ENCODE measurements around the gene TTC7B.
A peak's percentile ranks its signal among the peaks of the same experiment; 100 is the strongest.

Gene TTC7B

GRCh38 chr14:90573385-90574105, 242.7 kb downstream of the TTC7B start:
- no peak overlapping the region for H3K27ac ChIP-seq (ENCODE audit: low read depth, low read length)
- H3K9me3 ChIP-seq (ENCODE audit: control insufficient read depth, insufficient read depth, low read length) = no peaks in the 10 kb centered on the region
- H3K27me3 ChIP-seq (ENCODE audit: control insufficient read depth, insufficient read depth, low read length) = no peaks in the 10 kb centered on the region
- no peak overlapping the region for H3K4me3 ChIP-seq (ENCODE audit: low read depth, low read length)
- H3K9ac ChIP-seq (ENCODE audit: low read depth, low read length) = no peak overlapping the region
- H3K36me3 ChIP-seq (ENCODE audit: control insufficient read depth, insufficient read depth, low read length) = no peaks in the 10 kb centered on the region
- peaks cover 34% of the 10 kb centered on the region for H3K4me1 ChIP-seq (ENCODE audit: control insufficient read depth, insufficient read depth, low read length)

- Histone ChIP-seq H3K9ac (ENCODE audit: low read depth, low read length) (no peak overlapping the region), H3K4me3 (ENCODE audit: low read depth, low read length) (no peak overlapping the region), H3K36me3 (ENCODE audit: control insufficient read depth, insufficient read depth, low read length) (no peaks in the 10 kb centered on the region), H3K9me3 (ENCODE audit: control insufficient read depth, insufficient read depth, low read length) (no peaks in the 10 kb centered on the region), H3K27ac (ENCODE audit: low read depth, low read length) (no peak overlapping the region), H3K4me1 (ENCODE audit: control insufficient read depth, insufficient read depth, low read length) (peaks cover 43% of the 10 kb centered on the region), H3K27me3 (ENCODE audit: control insufficient read depth, insufficient read depth, low read length) (no peaks in the 10 kb centered on the region)
Observed at GRCh38 chr14:90572441-90573150, 243.6 kb downstream of the TTC7B start.

GRCh38 chr14:90571149-90571947, 244.9 kb downstream of the TTC7B start:
- Histone ChIP-seq H3K4me1 (ENCODE audit: control insufficient read depth, insufficient read depth, low read length) (peaks cover 37% of the 10 kb centered on the region), H3K27me3 (ENCODE audit: control insufficient read depth, insufficient read depth, low read length) (no peaks in the 10 kb centered on the region), H3K4me3 (ENCODE audit: low read depth, low read length) (no peak overlapping the region), H3K9me3 (ENCODE audit: control insufficient read depth, insufficient read depth, low read length) (no peaks in the 10 kb centered on the region), H3K9ac (ENCODE audit: low read depth, low read length) (no peak overlapping the region), H3K27ac (ENCODE audit: low read depth, low read length) (no peak overlapping the region), H3K36me3 (ENCODE audit: control insufficient read depth, insufficient read depth, low read length) (no peaks in the 10 kb centered on the region)

GRCh38 chr14:90570461-90570860, 245.8 kb downstream of the TTC7B start:
- H3K9ac ChIP-seq (ENCODE audit: low read depth, low read length) = no peak overlapping the region
- H3K9me3 ChIP-seq (ENCODE audit: control insufficient read depth, insufficient read depth, low read length) = no peaks in the 10 kb centered on the region
- no peaks in the 10 kb centered on the region for H3K36me3 ChIP-seq (ENCODE audit: control insufficient read depth, insufficient read depth, low read length)
- H3K4me1 ChIP-seq (ENCODE audit: control insufficient read depth, insufficient read depth, low read length) = peaks cover 28% of the 10 kb centered on the region
- H3K27ac ChIP-seq (ENCODE audit: low read depth, low read length) = no peak overlapping the region
- H3K27me3 ChIP-seq (ENCODE audit: control insufficient read depth, insufficient read depth, low read length) = no peaks in the 10 kb centered on the region
- H3K4me3 ChIP-seq (ENCODE audit: low read depth, low read length) = no peak overlapping the region

DNA sequence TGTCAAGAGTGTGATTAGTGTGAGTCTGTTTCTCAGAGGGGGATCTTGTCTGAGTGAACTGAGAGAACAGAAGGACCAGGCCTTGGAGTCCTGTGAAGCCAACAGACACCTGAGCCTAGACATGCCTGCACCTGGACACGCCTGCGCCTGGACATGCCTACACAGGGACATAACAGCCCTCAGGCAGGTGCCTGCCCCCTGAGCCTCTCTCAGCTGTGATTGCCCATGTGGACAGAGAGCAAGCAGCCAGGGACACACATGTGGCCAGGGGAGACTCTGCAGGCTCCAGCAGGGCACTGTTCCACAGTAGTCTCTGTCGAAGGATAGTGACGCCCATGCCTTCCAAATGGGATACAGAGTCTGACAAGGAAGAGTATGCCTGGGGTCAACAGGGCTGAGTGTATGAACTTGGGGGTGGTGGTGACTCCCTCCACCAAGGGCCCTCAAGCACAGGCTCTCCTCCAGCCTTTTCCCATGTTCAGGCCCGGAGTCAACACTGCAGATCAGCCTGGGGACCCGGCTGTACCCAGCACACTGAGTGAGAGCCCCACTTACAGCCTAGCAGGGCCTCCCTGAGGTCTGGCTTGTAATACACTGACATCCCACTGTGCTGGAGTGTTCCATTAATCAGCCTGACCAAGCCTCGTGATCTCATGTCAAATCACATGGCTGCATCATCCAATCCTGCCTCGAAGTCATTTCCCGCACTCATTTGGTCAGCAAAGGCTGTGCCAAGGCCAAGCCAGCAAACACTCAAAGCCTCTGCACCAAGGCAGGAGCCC, 246.4 kb downstream of the TTC7B start:
- no peak overlapping the region for H3K4me3 ChIP-seq (ENCODE audit: low read depth, low read length)
- H3K9me3 ChIP-seq (ENCODE audit: control insufficient read depth, insufficient read depth, low read length) = no peaks in the 10 kb centered on the region
- H3K9ac ChIP-seq (ENCODE audit: low read depth, low read length) = no peak overlapping the region
- H3K27ac ChIP-seq (ENCODE audit: low read depth, low read length) = no peak overlapping the region
- no peaks in the 10 kb centered on the region for H3K36me3 ChIP-seq (ENCODE audit: control insufficient read depth, insufficient read depth, low read length)
- H3K4me1 ChIP-seq (ENCODE audit: control insufficient read depth, insufficient read depth, low read length) = peaks cover 21% of the 10 kb centered on the region
- H3K27me3 ChIP-seq (ENCODE audit: control insufficient read depth, insufficient read depth, low read length) = no peaks in the 10 kb centered on the region

GRCh38 chr14:90569201-90569600, 247.0 kb downstream of the TTC7B start:
- Histone ChIP-seq H3K27me3 (ENCODE audit: control insufficient read depth, insufficient read depth, low read length) (no peaks in the 10 kb centered on the region), H3K4me1 (ENCODE audit: control insufficient read depth, insufficient read depth, low read length) (peaks cover 15% of the 10 kb centered on the region), H3K9me3 (ENCODE audit: control insufficient read depth, insufficient read depth, low read length) (no peaks in the 10 kb centered on the region)

DNA sequence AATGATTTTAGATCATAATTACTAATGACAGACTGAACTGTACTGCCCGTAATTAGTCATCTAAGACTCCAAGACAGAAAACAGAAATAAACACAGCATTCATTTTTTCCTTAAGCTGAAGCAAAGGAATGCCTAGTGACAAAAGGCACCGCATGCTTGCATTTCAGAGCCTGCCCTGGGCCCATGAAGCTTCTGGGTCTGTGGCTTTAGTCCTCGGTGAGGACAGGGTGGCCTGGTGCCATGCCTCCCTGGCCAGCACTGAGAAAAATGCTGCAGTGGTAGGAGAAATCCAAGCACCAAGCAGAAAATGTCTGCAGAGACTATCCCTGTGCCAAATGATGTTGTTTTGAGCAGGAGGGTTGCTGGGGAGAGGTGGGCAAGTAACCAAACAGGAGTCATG, 247.8 kb downstream of the TTC7B start:
- H3K9ac ChIP-seq (ENCODE audit: low read depth, low read length) = no peak overlapping the region
- H3K4me1 ChIP-seq (ENCODE audit: control insufficient read depth, insufficient read depth, low read length) = peaks cover 14% of the 10 kb centered on the region
- H3K4me3 ChIP-seq (ENCODE audit: low read depth, low read length) = no peak overlapping the region
- peak overlapping the region; percentile 2 for H3K27ac ChIP-seq (ENCODE audit: low read depth, low read length)
- H3K27me3 ChIP-seq (ENCODE audit: control insufficient read depth, insufficient read depth, low read length) = no peaks in the 10 kb centered on the region
- H3K9me3 ChIP-seq (ENCODE audit: control insufficient read depth, insufficient read depth, low read length) = no peaks in the 10 kb centered on the region
- H3K36me3 ChIP-seq (ENCODE audit: control insufficient read depth, insufficient read depth, low read length) = no peaks in the 10 kb centered on the region

More at GRCh38 chr14:90569201-90569600, 247.0 kb downstream of the TTC7B start:
- H3K4me3 ChIP-seq (ENCODE audit: low read depth, low read length) = no peak overlapping the region
- no peak overlapping the region for H3K9ac ChIP-seq (ENCODE audit: low read depth, low read length)
- H3K36me3 ChIP-seq (ENCODE audit: control insufficient read depth, insufficient read depth, low read length) = no peaks in the 10 kb centered on the region
- H3K27ac ChIP-seq (ENCODE audit: low read depth, low read length) = no peak overlapping the region

GRCh38 chr14:90567991-90568390, 248.2 kb downstream of the TTC7B start:
- H3K4me3 ChIP-seq (ENCODE audit: low read depth, low read length) = no peak overlapping the region
- peak overlapping the region; percentile 2 for H3K27ac ChIP-seq (ENCODE audit: low read depth, low read length)
- H3K9ac ChIP-seq (ENCODE audit: low read depth, low read length) = no peak overlapping the region
- peaks cover 14% of the 10 kb centered on the region for H3K4me1 ChIP-seq (ENCODE audit: control insufficient read depth, insufficient read depth, low read length)
- no peaks in the 10 kb centered on the region for H3K36me3 ChIP-seq (ENCODE audit: control insufficient read depth, insufficient read depth, low read length)
- no peaks in the 10 kb centered on the region for H3K9me3 ChIP-seq (ENCODE audit: control insufficient read depth, insufficient read depth, low read length)
- H3K27me3 ChIP-seq (ENCODE audit: control insufficient read depth, insufficient read depth, low read length) = no peaks in the 10 kb centered on the region

DNA sequence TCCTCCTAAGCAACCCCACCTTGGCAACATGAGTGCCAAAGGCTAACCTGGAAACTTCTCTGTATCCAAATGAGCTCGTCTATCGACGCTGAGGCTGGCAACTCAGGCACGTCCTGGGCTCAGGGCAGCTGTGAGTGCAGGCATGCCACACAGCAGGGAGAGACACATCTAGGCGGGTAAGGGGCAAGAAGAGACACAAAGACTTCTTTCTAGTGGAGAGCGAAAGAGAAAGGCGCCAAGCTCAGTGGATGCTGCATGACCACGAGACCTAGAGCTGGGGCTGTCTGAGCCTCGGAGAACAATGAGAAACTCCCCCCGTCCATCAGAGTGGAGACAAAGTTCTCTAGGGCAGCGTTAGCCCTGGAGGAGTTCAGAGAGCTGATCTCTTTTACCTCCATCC, 249.0 kb downstream of the TTC7B start:
- peaks cover 14% of the 10 kb centered on the region for H3K4me1 ChIP-seq (ENCODE audit: control insufficient read depth, insufficient read depth, low read length)
- no peak overlapping the region for H3K9ac ChIP-seq (ENCODE audit: low read depth, low read length)
- no peaks in the 10 kb centered on the region for H3K9me3 ChIP-seq (ENCODE audit: control insufficient read depth, insufficient read depth, low read length)
- no peak overlapping the region for H3K27ac ChIP-seq (ENCODE audit: low read depth, low read length)
- H3K36me3 ChIP-seq (ENCODE audit: control insufficient read depth, insufficient read depth, low read length) = no peaks in the 10 kb centered on the region
- H3K4me3 ChIP-seq (ENCODE audit: low read depth, low read length) = no peak overlapping the region
- no peaks in the 10 kb centered on the region for H3K27me3 ChIP-seq (ENCODE audit: control insufficient read depth, insufficient read depth, low read length)

GRCh38 chr14:90566481-90566880, 249.7 kb downstream of the TTC7B start:
- Histone ChIP-seq H3K36me3 (ENCODE audit: control insufficient read depth, insufficient read depth, low read length) (no peaks in the 10 kb centered on the region), H3K27me3 (ENCODE audit: control insufficient read depth, insufficient read depth, low read length) (no peaks in the 10 kb centered on the region), H3K27ac (ENCODE audit: low read depth, low read length) (no peak overlapping the region), H3K9me3 (ENCODE audit: control insufficient read depth, insufficient read depth, low read length) (no peaks in the 10 kb centered on the region), H3K9ac (ENCODE audit: low read depth, low read length) (no peak overlapping the region), H3K4me3 (ENCODE audit: low read depth, low read length) (no peak overlapping the region), H3K4me1 (ENCODE audit: control insufficient read depth, insufficient read depth, low read length) (peaks cover 14% of the 10 kb centered on the region)

Measured in HUES48 (cell line).